Raji (cell line): ENCODE measurements around the gene KRT82.

Source experiments
- POLR2A ChIP-seq: IDR thresholded peaks from 2 replicates; pipeline ENCODE4 v1.6.1; 2011; ENCODE audit warnings: low read depth, low read length, control low read depth; ENCODE audit not compliant: insufficient read depth

KRT82 gene

DNA sequence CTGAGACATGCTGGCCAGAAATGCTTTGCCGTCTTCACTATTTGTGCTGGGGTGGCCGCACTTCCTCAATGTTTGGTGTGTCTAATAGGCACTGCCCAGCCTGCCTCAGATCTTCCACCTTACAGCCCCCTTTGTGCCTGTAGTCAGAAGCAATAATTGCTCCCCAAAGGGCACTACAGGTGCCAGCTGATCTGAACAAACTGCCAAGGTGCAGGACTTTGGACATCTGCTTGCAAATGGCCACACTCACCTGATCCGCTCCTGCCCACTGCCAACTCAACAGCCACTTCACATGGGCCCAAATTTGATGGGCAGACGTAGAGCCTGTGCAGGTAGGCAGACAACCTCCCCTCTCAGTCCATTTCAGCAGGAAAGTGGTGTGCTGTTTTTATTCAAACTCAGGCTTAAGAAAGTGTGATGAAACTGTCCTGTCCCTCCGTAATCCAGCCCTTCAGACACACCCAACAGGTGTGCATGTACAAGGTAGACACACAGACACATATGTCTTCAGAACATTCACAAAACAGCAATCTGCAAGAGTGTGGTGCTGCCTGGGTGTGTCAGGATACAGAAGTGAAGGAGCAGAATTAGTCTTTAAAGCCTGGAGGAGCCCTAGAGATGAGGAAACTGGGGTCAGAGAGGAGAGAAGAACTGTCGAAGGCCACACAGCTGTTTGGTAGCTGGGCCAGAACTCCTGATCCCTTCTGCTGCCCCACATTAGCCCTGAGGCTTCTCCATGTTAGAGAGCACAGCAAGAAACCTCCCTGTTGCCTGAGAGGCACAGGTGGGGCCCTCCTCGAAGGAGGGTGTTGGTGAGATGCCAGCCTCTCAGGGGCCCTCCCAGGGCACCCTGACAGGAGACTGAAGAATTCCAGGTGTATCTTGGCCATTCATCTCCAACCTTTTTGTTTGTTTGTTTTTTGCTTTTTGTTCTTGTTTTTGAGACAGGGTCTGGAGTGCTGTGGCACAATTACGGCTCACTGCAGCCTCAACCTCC lies 32.5 kb upstream of the KRT82 start:
- no peak for TF ChIP-seq POLR2A

DNA sequence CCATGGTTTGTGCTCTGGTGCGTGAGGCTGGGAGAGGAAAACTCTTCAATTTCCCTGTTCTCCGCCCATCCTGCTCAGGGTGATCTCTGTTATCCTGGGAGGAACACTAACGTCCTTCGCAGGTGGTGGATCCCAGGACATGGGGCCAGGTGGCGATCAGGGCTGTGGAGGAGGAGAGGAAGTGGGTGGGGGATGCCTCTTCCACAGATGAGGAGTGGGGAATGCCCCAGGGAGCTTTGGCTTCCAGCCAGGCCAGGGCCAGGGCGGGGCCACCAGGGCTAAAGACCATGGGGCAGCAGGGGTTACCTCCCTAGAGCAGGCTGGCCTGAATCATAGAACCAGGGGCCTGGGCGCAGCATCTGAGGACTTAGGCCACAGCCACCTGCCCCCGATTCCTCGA lies 31.4 kb upstream of the KRT82 start:
- no peak for TF ChIP-seq POLR2A

DNA sequence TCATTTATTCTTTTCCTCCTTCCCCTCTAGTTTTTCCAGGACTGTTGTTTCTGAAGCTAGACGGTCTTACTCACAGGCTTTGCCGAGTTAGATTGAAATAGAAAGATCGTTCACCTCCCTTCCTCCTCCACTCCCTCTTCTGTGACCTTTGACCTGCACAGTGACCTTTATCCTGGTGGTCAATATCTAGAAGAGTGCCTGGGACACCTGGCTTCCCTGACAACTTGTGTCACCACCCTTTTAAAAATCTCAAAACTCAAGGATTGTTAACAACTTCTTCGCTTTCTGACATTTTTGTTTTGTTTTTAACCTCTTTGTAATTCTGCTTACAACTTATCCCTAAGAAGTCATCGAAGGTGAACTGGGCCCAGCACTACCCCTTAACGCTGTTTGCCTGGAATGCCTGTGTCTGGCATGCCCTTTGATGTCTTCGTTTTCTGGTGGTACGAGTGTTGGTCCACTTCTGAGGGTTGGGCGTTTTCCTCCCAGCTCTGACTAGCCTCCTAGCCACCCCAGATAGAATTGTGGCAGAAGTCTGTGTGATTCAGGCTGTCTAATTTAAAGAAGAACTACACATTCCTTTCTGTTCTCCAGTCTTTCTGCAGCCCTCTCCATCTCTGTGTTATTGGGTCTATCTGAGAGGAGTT lies 30.8 kb upstream of the KRT82 start:
- TF ChIP-seq POLR2A = no peak

DNA sequence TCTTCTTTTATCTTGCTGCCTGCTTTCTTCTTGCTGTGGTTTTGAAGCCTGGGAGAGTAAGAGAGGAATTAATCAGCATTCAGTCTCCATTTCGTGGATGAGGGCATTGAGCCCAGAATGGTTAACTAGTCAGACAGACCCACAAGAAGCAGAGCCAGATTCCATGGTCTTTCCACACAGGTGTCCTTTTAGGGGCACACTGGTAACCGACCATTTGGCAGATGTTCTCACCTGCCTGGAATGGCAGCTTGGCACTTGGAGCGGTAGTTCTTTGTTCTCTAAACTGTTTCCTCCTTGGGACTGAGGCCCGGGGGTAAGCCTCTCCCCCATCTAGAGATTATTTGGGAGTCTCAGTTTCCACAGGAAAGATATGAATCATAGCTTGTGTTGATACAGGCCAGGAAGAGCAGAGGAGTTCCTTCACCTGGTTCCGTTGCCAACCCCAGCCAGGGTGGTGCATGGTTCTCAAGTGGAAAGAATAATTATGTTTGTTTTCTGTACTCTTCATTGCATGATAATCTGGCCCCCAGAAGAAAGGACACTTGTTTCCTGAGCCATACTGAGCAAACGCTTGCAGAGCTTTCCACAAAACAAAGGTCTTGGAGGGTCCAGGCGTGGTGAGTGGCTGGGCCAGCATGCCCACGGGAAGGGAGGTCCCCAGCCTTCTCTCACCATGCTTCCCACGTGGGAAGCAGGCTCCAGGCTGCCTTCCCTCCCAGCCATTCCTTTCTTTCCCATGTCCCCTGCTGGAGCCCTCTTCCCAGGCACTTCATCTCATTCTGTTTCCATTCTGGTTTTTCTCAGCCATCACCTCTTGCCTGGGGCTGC lies 30.1 kb upstream of the KRT82 start:
- no peak for TF ChIP-seq POLR2A

DNA sequence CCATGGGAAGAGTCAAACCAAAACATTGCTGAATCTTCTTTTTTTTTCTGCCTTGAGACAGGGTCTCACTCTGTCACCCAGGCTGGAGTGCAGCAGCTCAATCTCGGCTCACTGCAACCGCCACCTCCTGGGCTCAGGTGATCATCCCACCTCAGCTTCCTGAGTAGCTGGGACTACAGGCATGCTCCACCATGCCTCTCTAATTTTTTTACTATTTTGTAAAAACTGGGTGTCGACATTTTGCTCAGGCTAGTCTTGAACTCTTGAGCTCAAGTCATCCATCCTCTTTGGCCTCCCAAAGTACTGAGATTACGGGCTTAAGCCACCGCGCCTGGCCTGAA lies 29.5 kb upstream of the KRT82 start:
- TF ChIP-seq POLR2A = no peak

DNA sequence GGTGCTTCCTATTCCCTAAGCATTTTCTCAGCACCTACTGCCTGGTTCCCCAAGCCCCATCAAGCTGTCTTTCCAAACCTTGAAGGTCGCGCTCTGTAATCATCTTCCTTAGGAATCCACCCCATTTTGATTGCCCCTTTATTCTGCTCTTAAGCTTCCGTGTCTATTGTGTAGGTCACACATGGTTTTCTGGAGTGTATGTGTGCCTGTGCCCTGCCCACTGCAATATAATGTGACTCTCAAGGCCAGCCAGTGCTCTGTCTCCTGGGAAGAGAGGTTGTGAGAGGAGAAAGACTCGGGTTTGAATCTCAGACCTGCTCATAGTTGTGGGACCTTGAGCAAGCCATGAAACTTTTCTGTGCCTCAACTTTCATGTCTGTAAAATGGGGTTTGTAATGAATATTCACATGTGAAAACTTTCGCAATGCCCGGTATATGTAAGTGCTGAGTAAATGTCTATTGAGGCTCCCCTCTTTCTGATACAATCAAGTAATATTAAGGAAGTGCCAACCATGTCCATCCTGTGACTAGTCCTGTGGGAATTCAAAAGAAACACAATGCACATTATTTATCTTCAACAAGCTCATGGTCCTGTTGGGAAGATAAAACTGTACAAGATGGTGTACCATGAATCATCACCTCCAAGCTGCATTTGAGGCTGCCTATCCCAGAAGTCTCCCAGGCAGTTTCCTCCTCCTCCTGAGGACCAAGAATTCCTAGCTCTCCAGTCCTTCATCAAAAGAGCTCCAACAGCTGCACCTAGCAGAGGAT lies 28.8 kb upstream of the KRT82 start:
- no peak for TF ChIP-seq POLR2A

DNA sequence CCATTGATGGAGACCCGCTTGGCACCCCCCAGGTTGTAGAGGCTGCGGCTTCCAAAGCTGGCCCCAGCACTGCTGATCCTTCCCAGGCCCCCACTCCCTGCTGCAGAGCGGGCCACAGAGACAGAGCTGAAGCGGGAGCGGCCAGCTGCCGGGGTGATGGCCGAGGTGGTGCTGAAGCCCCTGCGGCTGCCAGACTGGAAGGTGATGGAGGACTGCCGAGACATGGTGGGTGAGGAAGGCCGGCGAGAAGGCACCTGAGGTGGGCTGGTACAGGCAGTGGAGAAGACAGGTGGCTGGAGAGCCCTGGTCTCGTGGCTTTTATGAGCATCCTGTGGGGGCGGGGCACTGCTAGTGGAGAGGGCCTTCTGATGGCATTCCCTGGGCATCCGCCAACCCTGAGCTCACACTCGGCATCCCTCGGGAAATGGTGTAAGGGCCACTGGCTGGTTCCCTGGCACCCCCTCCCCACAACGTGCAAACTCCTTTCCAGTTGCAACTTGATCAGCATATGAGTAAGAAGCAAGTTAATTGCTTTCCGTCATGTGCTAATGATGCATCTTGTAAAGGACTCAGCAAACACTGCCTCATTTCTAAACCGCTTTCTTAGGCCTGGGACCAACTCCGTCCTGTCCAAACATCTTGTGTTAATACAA lies 28.1 kb upstream of the KRT82 start, which contains the start of gene KRT75:
Gene KRT75 (minus strand): TSS at position 291 of the 653 bp plus-strand sequence. CDS start 67 bp downstream, at position 224.
- TF ChIP-seq POLR2A = no peak

DNA sequence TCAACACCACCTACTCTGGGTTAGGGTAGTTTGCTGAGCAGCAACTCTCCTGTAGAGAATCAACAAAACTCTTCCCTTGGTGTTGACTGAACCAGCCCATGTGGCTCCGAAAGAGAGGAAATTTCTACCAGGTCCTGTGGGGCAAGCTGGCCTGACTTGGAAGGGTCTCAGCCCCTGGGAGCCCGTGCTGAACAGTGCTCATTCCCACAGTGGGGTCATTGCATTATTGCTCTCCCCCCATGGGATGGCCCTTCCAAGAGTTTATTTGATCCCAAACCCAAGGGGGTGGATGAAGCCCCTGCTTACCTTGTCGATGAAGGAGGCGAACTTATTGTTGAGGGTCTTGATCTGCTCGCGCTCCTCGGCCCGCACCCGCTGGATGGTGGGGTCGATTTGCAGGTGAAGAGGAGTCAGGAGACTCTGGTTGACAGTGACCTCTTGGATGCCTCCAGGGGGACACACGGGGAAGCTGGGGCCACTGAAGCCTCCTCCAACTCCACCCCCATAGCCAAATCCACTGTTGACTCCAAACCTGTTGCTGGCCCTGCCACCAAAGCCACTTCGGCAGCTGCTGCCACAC lies 27.5 kb upstream of the KRT82 start:
- no peak for TF ChIP-seq POLR2A

DNA sequence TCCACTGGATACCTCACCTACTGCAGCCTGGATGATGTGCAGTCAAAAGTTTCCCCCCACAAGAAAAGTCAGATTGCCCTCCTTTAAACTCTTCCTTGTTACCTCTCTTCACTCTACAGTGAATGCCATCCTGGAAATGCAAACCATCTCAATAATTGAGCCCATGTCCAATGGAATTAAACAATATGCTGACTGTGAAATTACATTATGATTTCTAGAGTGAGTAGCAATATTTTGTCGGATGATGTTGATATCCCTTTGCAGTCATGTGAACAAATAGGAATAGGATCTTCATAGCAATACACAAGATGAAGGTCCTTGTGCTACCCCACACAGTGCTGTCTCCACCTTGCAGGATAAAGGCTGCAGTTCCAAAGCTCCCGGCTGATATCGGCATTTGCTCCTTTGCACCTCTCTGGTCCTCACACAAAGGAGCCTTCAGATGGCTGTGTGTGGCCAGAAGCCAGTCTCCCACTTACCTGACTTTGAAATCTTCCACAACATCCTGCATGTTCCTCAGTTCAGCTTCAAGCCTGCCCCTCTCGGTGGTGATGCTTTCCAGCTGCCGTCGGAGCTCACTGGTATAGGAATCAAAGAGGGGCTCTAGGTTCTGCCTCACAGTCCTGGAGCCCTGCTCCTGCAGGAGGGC lies 26.5 kb upstream of the KRT82 start:
- no peak for TF ChIP-seq POLR2A

DNA sequence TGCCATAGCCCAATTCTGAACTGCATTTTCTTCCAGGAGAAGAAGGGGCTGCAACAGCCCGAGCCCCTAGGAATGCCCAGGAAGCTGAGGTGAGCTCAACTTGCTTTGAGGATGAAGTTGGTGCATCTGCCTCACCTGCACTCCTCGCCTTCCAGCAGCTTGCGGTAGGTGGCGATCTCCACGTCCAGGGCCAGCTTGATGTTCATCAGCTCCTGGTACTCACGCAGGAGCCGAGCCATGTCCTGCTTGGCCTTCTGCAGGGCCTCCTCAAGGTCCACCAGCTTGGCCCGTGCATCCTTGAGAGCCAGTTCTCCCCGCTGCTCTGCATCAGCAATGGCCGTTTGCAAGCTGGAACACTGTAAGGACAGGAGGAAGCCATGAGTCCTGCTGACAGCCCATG lies 22.0 kb upstream of the KRT82 start:
- TF ChIP-seq POLR2A = no peak

DNA sequence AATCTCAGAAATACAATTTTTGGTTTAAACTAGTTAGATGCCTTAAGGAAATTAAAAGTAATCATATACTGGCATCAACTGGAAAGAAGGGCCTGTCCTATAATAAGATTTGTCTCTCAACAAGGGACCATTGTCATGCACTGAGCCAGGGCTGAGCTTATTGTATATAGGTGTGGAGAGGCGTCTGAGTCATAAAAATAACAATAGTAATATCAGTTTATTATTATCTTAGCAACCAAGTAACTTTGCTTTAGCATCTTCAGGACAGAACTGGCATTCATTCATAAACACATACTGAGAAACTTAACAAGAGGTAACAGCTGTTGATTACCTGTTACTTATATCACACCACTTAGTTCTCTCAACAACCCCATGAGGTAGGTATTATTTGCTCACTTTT lies 20.9 kb upstream of the KRT82 start:
- TF ChIP-seq POLR2A = no peak

DNA sequence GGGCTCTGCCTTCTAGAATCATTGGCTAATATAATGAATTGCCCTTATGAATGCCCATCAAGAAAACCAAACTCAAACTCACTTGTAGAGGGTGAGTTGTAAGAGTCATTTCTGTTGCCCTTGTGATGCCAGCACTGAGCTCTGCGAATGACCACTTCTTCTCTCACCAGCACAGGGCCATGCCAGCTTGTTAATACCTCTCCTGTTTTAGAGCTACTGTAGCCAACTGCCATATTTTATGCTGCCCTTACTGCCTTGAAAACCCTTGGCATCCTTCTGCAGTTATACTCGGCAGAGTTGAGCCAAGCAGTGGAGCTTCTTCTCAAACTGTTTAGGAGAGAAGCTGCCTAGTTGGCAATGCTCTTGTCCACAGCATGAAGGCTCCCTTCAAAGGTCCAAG lies 19.9 kb upstream of the KRT82 start:
- no peak for TF ChIP-seq POLR2A

DNA sequence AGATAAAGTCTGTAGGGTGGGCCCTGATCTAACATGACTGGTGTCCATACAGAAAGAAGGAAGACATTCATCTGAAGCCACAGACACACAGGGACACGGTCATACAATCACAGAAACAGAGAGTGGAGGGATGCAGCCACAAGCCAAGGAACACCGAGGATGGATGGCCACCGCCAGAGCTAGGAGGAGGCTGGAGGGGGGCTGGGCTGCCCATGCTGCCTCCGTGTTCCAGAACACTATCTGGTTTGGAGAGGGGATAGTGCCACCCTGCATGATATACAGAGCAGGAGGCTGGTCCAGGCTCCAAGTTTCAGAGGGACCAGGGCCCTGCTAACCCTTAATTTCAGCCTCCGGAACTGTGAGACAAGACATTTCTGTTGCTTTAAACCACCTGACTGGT lies 19.3 kb upstream of the KRT82 start:
- TF ChIP-seq POLR2A = no peak

DNA sequence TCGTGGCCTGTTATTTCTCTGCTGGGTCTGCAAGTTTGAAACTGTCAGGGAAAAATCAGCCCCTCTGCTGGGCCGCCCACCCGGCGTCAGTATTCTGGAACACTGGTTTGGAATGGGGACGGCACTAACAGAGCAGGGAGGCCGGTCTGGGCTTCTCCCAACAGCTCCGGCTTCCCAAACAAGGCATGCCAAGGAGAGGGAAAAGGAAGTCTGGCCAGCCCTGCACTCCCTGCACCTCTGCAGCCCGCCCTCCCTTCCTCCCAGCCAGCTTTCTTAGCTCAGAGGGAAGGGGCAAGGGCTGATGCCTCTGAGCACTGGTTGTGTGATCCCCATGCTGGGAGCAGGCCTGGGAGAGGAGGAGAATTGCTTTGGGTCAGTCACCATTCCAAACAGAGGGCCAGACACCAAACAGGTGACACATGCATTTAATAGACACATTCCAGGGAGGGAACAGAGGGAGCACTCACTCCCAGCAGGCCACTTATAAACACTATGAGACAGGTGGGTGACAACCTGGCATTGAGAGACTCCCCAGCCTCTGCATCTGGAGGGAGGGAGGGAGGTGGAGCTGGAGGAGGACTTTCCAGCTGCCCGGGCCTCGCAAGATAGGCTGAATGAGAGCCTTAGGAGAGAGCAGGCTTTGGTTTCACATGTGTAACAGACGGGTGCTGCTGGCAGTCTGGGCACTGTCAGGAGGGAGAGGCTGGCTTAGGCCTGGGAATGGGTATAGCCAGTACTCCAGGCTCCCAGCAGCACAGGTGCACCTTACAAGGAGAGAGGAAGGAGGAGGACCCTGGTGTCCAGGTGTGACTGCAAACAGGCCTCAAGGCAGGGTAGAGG lies 17.7 kb upstream of the KRT82 start:
- no peak for TF ChIP-seq POLR2A
